Astrocyte (in vitro differentiated cells and primary cell): ENCODE data around the gene HADHB.

Experiments
- EZH2 ChIP-seq: IDR thresholded peaks from 2 replicates; pipeline ENCODE4 v1.6.1; 2012; ENCODE audit warnings: mild to moderate bottlenecking, low read length, inconsistent platforms; ENCODE audit not compliant: insufficient read depth
- TF ChIP-seq, protein P1 (sequence below): IDR thresholded peaks from 2 replicates; pipeline ENCODE4 v1.5.1; 2011; ENCODE audit warnings: low read depth, mild to moderate bottlenecking, inconsistent platforms, low read length, moderate library complexity; ENCODE audit not compliant: insufficient read depth

DNA sequence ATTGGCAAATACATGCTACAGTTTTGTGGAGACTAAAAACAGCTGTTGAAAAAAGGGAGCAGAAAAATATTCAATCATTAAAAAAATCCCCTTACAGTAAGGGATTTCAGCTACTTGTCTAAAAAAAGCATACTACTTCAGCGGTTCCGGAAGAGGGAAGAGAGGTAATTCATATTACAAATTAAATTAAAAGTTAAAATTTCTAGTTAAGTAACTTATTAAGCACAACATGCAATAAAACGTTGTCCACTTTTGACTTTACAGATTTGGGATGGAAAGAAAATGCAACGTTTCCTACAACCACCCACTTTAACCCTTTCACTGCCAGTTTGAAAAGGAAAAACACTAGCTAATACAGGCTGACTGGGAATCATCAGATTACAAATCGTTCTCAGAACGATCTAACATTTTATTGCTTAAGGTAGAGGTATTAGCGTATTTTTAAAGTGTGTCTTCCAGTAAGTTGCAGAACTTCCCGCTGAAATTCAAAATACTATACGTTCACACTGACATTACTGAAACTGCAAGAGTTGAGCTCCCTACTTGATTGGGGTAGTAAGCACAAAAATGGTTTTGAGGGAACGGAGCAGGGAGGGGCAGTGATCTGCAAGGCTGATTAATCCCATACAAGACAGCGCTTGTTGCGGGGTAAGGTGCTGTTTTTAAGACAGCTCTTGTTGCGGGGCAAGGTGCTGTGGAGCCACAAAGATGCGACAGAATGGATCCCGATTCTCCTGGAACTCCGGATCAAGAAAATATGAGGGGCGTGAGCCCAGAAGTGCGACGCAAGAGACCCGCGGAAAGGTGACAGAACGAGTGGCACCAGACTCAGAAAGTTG is 1.1 kb upstream of the HADHB start:
- TF ChIP-seq, protein P1, sequence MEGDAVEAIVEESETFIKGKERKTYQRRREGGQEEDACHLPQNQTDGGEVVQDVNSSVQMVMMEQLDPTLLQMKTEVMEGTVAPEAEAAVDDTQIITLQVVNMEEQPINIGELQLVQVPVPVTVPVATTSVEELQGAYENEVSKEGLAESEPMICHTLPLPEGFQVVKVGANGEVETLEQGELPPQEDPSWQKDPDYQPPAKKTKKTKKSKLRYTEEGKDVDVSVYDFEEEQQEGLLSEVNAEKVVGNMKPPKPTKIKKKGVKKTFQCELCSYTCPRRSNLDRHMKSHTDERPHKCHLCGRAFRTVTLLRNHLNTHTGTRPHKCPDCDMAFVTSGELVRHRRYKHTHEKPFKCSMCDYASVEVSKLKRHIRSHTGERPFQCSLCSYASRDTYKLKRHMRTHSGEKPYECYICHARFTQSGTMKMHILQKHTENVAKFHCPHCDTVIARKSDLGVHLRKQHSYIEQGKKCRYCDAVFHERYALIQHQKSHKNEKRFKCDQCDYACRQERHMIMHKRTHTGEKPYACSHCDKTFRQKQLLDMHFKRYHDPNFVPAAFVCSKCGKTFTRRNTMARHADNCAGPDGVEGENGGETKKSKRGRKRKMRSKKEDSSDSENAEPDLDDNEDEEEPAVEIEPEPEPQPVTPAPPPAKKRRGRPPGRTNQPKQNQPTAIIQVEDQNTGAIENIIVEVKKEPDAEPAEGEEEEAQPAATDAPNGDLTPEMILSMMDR, result no peak
- TF ChIP-seq EZH2, result no peak
